Kidney (tissue), 14 donors: ENCODE measurements around the gene RARRES2. TPM values are rescaled to one million over a fixed set of nuclear protein-coding genes. Genes with fewer than 3 reads are reported as not detected.

ENCODE experiments used
- DNase-seq, 5 donors: peaks; one replicate each; pipeline ENCODE4 v3.0.0-alpha.2; 2013 to 2020
- FAIRE-seq: peaks from 2 replicates; lab custom pipeline; 2012; peaks lifted over from hg19 to GRCh38; lab: Jason Lieb, UNC
- H3K27ac ChIP-seq, 2 donors: one replicate each; pipeline ENCODE4 v1.7.0; 2013; ENCODE audit warnings: low read depth in 2 of 2, low read length in 2 of 2, inconsistent platforms in 1 of 2
- H3K27me3 ChIP-seq: one replicate; pipeline ENCODE4 v1.7.1; 2013; ENCODE audit warnings: low read length, inconsistent platforms; ENCODE audit not compliant: control insufficient read depth, insufficient read depth
- H3K36me3 ChIP-seq, 3 donors: one replicate each; pipeline versions ENCODE4 v1.7.0 to v1.7.1; 2013; ENCODE audit warnings: low read length in 3 of 3, control low read depth in 1 of 3, inconsistent platforms in 1 of 3; ENCODE audit not compliant: insufficient read depth in 3 of 3, control insufficient read depth in 2 of 3
- H3K4me1 ChIP-seq, 3 donors: one replicate each; pipeline versions ENCODE4 v1.7.0 to v1.7.1; 2013; ENCODE audit warnings: low read length in 3 of 3, inconsistent platforms in 1 of 3, low read depth in 1 of 3; ENCODE audit not compliant: control insufficient read depth in 2 of 3, insufficient read depth in 2 of 3
- H3K4me3 ChIP-seq, 3 donors: one replicate each; pipeline versions ENCODE4 v1.7.0 to v1.8.1; 2013; ENCODE audit warnings: low read length in 3 of 3, control low read depth in 1 of 3, inconsistent platforms in 1 of 3
- H3K9ac ChIP-seq, 3 donors: one replicate each; pipeline versions ENCODE4 v1.7.0 to v1.7.1; 2013; ENCODE audit warnings: low read length in 3 of 3, control low read depth in 1 of 3, inconsistent platforms in 1 of 3
- H3K9me3 ChIP-seq, 3 donors: one replicate each; pipeline versions ENCODE4 v1.7.0 to v1.7.1; 2013; ENCODE audit warnings: low read length in 3 of 3, control low read depth in 1 of 3, inconsistent platforms in 1 of 3; ENCODE audit not compliant: control insufficient read depth in 2 of 3, insufficient read depth in 1 of 3
- CTCF ChIP-seq: IDR thresholded peaks from 3 replicates; pipeline ENCODE4 v1.5.1; 2012; ENCODE audit warnings: mild to moderate bottlenecking, moderate library complexity, borderline replicate concordance; ENCODE audit not compliant: insufficient read depth; ENCODE audit errors: extremely low read depth
- intact Hi-C: fragments of 100-400 bp; cut with DNase I; formaldehyde crosslinking; loops from one replicate; pipeline ENCODE4 v1.11.1; 2022
- polyA plus RNA-seq: library from polyadenylated mRNA; stranded (reverse); fragments of 350-450 nt; fragmentation: Illumina TruSeq; extraction: RNeasy Lipid Tissue Mini Kit (QIAGEN cat#74804); gene quantifications from one replicate; pipeline ENCODE4 v1.2.3, GENCODE V29; 2014; ENCODE audit warnings: low read depth, low replicate concordance; ENCODE audit not compliant: insufficient read depth
- total RNA-seq: library from RNA; stranded (reverse); fragmentation: NEBNext Ultra II Directional; extraction: Animal tissue kit (Norgen Biotek cat#: 25700); gene quantifications from one replicate; pipeline ENCODE4 v1.2.1, GENCODE V29; 2021
- donor health status: control.
- donor health status: control.
- donor health status: control.
- donor health status: control.
- donor health status: control.
- donor health status: DM: yes; HTN: yes; CAD: no.
- donor health status: Normal renal cell carcinoma (clear cell type).

The RARRES2 gene
- total and polyA plus RNA-seq, 2 donors from 2014 or later = 104 to 475 TPM

- FAIRE-seq = no peak
- no peaks in the 10 kb centered on the region for H3K9me3 ChIP-seq
- peaks cover 0 to 37% (median 4%) of the 10 kb centered on the region in 3 donors for H3K4me1 ChIP-seq
- H3K36me3 ChIP-seq = peaks cover 0 to 2% (median 0%) of the 10 kb centered on the region in 3 donors
- no peak for TF ChIP-seq CTCF
- intact Hi-C loops = no loop called here
- no peak overlapping the region for H3K9ac ChIP-seq
- no peak for DNase-seq
- no peak overlapping the region for H3K27ac ChIP-seq
- H3K4me3 ChIP-seq = no peak overlapping the region
- no peaks in the 10 kb centered on the region for H3K27me3 ChIP-seq
Measured at GRCh38 chr7:150337659-150338081, 3.8 kb downstream of the RARRES2 start.

GRCh38 chr7:150337179-150337578 lies 4.2 kb downstream of the RARRES2 start:
- DNase-seq (no peak), FAIRE-seq (no peak)
- H3K9ac ChIP-seq = no peak overlapping the region
- H3K4me3 ChIP-seq = no peak overlapping the region
- intact Hi-C loops = no loop called here
- no peak for TF ChIP-seq CTCF
- peaks cover 0 to 34% (median 4%) of the 10 kb centered on the region in 3 donors for H3K4me1 ChIP-seq
- no peaks in the 10 kb centered on the region for H3K27me3 ChIP-seq
- H3K9me3 ChIP-seq = no peaks in the 10 kb centered on the region
- H3K36me3 ChIP-seq = peaks cover 0 to 2% (median 0%) of the 10 kb centered on the region in 3 donors
- no peak overlapping the region for H3K27ac ChIP-seq

- H3K27ac ChIP-seq = no peak overlapping the region
- H3K36me3 ChIP-seq = peaks cover 0 to 2% (median 0%) of the 10 kb centered on the region in 3 donors
- TF ChIP-seq CTCF = no peak
- H3K4me1 ChIP-seq = peaks cover 0 to 30% (median 4%) of the 10 kb centered on the region in 3 donors
- H3K27me3 ChIP-seq = no peaks in the 10 kb centered on the region
- no peak for DNase-seq
- no peaks in the 10 kb centered on the region for H3K9me3 ChIP-seq
- no peak overlapping the region for H3K9ac ChIP-seq
- no peak for FAIRE-seq
- no peak overlapping the region for H3K4me3 ChIP-seq
- intact Hi-C loops = no loop called here
Measured at GRCh38 chr7:150336746-150337145, 4.7 kb downstream of the RARRES2 start.

- H3K27ac ChIP-seq = no peak overlapping the region
- H3K9ac ChIP-seq = no peak overlapping the region
- TF ChIP-seq CTCF = no peak
- H3K36me3 ChIP-seq = peaks cover 0 to 2% (median 0%) of the 10 kb centered on the region in 3 donors
- no peaks in the 10 kb centered on the region for H3K9me3 ChIP-seq
- no peak for FAIRE-seq
- intact Hi-C loops = no loop called here
- DNase-seq = no peak
- H3K4me3 ChIP-seq = no peak overlapping the region
- peaks cover 0 to 28% (median 4%) of the 10 kb centered on the region in 3 donors for H3K4me1 ChIP-seq
- H3K27me3 ChIP-seq = no peaks in the 10 kb centered on the region
Measured at GRCh38 chr7:150335774-150336112, 5.7 kb downstream of the RARRES2 start.
